GM15510 (cell line): ENCODE data around the gene LURAP1L.

Experiments used
- POLR2A ChIP-seq: IDR thresholded peaks from 3 replicates; pipeline ENCODE4 v1.6.1; 2011; ENCODE audit warnings: borderline replicate concordance; ENCODE audit not compliant: insufficient read length; ENCODE audit errors: extremely low read depth

LURAP1L gene, protein sequence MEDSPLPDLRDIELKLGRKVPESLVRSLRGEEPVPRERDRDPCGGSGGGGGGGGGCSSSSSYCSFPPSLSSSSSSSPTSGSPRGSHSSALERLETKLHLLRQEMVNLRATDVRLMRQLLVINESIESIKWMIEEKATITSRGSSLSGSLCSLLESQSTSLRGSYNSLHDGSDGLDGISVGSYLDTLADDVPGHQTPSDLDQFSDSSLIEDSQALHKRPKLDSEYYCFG

DNA sequence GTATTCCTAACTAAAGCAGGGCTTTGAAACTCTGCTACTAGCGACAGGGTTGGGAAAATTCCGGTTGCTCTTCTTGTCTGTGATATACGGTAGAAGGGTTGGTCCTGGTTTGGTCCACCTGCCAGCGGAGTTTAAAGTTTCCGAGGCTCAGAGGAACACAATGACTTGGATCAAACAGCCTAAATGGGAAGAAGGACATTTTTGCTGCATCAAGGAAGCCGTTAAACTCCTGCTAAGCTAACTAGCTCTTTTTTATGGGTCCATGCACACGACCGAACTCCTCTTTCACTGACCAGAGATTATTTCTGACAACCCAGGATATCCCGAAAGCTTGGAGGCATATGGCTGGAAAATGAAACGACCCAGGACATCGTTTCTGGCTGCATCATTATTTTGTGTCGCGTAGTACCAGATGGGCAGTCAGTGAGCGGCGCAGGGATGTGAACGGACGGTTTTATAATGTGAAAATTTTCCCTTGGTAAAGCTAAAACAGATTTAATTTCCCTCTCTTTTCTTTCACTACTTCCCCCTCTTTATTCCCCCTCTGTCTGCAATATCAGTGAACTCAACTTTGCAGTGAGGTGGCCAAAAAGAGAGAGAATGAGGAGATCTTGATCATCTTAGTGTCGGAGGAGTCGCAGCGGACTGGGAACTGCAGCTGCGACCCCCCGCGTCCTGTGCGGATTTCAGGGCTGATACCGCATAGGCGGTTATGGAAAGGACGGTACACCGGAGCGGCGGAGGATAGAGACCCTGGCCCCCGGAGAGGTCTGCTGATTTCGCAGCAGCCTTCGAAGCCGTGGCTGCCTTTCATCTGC, at the start of gene LURAP1L:
LURAP1L (plus strand) TSS at position 160 of the 818 bp plus-strand sequence. CDS start 696 bp downstream, outside the sequence.
- TF ChIP-seq POLR2A, result no peak

DNA sequence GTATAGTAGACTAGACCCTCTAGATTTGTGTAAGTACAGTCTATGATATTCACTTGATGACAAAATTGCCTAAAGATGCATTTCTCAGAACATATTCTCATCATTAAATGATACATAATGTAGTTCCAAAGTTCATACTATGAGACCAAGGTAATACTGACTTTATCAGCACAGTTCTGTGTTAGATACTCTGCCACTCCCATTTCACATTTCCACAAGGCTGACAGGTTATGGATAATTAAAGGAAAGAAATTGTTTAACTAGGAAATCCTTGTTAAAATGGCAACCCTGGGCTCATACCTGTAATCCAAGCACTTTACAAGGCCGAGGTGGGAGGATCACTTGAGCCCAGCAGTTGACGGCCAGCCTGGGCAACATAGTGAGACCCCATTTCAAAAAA, 48.0 kb upstream of the LURAP1L start:
- no peak for TF ChIP-seq POLR2A

DNA sequence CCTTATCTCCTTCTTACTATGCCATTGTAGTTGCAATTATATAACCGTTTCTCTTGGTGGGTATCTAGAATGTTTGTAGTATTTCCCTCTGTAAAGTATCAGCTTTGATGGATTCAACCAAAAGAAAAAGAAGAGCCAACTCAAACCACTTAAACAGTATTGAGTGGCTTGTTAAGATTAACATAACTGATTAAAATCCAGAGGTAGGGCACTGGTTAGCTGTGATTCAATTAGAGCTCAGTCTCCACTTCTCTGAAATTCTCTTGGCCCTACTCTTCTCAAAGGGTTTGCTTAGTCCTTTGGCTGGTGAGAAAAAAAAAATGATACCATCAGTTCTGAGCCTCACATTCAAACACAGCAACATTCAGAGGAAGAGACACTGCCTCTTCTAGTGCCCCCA, 44.6 kb upstream of the LURAP1L start:
- TF ChIP-seq POLR2A, result no peak

DNA sequence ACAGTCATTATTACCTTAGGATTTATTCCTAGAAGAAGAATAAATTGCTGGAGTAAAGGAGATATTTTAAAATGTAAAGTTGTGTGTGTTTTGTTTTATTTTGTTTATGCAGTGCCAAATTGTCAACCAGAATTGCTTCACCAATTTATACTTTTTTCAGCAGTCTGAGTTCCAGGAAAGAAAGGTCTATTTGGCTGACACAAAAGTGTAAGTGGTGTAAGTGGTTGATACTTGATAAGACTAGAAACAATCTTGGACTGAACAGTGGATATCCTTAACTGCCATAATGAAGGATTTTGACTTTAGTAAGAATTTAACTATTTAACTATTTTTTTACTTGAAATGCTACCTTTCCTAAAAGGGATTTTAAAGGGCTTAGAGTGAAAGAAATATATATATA, 43.9 kb upstream of the LURAP1L start:
- no peak for TF ChIP-seq POLR2A

DNA sequence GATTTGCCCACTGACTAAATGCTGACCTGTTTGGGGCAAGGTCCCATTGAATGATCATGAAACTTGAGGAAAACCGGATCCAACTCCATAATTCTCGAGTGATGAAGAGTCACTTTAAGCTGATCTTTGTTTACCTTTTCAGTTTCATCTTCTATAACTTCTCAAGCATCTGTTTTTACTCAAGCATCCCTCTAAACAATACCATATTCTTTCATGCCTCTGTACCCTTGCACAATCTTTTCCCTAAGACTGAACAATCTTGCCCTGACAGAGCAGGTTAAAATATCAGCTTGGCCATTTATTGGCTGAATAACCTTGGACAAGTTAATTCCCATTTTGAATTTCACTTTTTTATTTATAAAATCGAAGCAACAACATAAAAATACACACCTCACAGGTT, 41.8 kb upstream of the LURAP1L start:
- TF ChIP-seq POLR2A, result no peak

DNA sequence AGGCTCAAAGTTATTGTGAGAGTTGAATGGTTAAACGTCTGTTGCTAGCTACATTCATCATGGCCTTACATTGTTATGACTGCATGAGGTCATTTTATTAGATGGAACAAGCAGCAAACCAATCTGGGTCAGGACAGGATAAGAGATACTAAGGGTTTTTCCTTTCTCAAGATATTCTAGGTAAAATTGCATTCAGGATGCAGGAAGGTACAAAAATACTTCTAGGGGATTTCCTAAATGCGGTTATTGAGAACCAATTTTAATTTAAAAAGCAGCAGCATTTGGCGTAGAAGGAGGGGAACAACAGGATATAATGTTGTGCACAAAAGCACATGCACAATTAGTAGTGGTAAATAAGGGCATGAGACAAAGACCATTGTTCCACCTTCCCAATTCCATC, 39.2 kb upstream of the LURAP1L start:
- no peak for TF ChIP-seq POLR2A

DNA sequence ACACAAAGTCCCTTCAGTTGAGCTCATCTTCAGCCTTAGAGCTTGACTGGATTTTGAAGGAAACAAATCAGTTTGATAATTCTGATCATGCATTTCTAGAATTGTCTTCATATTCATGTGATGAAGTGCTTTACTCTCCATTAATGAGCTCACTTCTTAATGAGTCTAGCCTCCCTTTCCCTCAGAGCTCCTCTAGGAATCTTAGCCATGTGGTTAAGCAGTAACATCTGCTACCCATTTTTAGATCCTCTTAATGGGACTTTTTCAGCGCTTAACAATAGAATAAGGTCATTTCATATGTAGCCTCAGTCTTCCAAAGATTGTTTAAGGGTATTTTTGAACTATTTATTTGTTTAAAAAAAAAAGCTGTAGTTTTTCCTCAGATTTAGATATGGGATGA, 36.9 kb upstream of the LURAP1L start:
- no peak for TF ChIP-seq POLR2A

DNA sequence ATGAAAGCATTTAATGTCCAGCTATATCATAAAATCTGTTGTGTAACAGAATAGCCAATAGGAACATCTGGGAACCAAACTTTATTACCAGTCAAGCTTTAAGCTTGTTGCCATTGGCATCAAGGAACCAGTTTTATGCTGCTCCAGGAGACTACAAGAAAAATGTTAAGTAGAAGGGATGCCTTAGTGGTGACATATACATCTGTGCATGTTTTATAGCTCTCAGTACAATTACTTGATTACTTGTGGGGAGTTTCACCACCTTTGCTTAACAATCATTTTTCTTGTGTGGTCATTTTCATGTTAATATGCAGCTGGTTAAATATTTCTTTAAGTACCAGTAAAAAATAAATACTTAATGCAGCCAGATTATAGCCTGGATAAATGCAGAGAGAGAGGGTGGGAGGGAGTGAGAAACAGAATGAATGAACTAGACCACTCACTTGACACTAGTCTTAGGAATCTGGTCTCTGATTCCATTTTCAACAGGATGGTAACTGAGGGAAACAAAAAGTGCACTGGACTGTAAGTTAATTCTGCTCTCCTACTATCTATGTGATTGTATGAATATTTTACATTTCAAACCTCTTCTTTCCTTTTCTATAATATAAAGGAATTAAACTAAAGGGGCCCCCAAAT, 35.7 kb upstream of the LURAP1L start:
- no peak for TF ChIP-seq POLR2A

DNA sequence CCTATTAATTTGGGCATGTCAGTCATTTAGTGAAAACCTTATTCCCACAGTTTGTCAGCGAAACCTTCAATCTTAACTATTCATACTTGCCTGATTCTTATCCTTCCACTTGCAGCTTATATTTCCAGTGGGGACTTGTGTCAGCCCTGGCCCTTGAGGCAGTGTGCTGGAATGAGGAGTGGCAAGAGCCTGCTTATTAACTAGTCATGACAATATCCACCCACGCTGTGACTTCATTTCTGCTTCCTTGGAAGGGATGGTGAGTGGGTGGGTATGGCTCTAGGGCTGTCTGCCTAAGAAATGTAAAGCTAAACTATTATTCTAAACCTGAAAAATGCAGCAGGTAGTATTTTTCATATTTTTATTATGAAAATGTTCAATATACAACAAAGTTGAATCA, 34.0 kb upstream of the LURAP1L start:
- TF ChIP-seq POLR2A, result no peak

DNA sequence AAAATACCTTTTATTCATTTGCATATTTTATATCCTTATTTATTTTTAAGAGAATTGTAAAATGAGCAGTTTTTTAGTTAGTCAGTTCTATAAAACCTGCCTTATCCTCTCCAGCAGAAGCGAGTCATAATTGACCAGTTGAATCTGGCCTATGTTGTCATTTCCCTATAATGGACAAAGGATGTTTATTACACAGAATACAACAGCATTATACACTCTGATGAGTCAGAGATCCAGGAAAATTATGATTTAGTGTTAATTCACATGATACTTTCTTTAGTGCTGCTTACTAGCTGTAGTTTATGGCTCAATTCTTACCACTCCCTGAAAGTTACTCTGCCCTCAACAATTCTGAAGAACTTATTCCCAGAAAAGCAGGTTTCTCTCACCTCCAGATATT, 26.8 kb upstream of the LURAP1L start:
- TF ChIP-seq POLR2A, result no peak

DNA sequence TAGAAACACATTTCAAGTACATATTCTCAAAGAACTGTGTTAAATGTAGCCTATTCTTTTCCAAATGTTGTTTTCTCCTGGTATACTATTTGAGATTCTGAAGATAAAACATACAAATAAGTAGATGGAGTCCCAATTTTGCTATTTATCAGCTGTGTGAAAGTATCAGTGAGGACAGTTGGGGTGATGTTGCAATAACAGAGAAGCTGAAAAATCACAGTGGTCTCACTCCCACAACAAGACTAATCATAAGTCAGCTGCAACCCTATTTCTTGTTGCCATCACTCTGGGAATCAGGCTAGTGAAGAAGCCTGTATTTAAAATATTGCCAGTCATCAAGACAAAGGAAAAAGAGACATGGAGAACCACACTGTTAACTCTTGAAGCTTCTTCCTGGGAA, 25.9 kb upstream of the LURAP1L start:
- no peak for TF ChIP-seq POLR2A

DNA sequence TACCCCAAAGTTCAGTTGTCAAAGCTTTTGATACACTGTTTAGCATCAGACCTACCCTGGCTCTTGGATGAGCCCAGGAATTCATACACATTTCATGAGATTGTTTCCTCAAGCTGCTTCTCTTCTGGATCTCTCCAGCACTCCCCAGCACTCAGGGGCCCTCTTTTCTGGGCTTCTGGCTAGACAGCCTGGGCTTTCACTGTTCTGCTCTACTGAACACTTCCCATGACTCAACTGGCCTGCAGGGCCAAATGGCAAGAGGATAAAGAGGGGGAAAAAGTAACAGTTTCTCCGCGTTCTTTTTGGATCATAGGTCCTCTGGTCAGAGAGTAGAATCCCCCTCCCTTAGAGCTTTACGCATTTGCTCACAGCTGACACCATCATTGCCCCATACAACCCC, 20.9 kb upstream of the LURAP1L start:
- no peak for TF ChIP-seq POLR2A

DNA sequence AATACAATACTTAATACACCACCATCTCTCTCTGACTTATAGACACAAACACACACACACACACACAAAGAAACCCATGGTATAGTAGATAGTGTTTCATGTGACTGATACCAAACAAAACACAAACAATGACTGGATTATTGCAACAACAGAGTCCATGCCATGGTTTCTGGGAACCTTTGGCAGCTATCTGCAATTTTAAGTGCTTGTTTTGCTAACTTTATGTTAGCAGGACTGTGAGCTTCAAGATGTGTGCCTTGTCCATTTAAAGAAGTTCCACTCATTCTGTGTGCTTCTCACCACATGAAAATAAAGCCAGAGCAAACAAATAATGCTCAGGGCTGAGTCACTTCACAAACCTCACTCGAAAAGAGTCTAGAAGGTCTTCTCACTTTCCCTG, 15.1 kb upstream of the LURAP1L start:
- TF ChIP-seq POLR2A, result no peak

DNA sequence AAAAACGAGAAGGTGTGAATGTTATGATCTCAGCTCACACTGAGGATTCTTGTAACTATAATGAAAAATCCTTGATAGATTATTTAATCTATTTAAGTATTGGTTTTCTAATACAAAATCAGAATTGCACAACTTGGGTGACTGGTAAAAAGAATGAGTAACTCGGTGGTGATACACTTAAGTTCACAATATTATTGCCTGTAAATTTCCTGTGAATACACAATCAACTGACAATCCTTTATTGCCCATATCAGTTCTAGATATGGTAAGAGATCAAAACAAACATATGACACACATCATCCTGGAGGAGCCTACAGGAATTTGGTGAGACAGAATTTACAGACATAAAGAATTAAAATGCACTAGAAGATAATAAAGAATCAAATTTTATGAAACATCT, 14.1 kb upstream of the LURAP1L start:
- no peak for TF ChIP-seq POLR2A

DNA sequence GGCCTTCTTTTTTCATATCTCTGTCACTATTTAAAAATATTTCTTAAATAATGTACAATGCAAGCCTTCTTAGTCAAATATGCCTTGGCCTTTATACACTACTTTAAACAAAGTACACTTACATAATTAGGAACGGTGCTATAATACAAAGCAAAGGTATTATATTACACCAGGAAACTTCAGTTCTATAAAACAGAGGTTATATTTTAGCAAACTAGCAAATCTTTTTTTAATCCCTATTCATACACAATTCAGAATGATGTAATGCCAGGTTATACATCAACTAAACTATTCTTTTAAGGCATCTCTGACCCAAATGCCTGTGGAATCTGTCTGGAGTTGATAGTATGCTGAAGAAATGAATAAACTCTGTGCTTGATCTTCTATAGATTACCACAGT, 10.7 kb upstream of the LURAP1L start:
- no peak for TF ChIP-seq POLR2A
